Measurements from ENCODE around the gene PHOX2B.
A peak's percentile ranks its signal among the peaks of the same experiment; 100 is the strongest.
"Not testable (repeated sequence)": the region's sequence is repeated elsewhere in the genome, so short reads cannot be mapped to it uniquely, and the experiment has no call there.

PHOX2B gene

DNA sequence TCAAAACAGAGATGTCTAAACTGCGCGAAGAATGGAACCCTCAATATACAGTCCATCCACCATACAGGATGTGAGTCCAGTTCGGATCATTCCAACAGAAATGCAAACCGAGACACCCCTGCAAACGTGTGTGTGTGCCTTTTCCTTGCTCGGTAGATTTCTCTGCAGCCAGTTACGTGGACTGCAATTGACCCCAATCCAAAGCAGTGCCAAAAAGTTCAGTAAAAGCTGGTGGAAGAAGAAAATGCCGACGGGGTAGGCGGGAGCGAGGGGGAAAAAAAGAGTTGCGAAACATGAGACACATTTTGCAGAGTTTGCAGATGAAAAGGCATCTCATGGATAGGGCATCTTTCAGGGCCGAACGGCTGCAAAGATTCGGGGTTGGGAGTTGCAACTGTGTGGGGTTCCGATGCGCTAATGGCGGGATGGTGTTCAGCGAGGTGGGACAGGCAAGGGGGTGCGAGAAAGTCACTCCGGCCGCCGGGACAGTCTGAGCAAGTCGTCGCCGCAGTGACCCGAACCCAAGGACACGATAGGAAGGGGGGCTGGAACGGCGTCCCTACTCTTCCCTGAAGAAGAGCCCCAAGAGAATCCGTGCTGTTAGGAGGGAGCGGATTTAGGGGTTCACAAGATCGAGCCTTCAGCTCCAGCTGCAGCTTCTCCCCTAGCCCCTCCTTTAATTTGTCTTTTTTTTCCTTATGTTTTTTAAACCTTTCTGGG lies 3.8 kb downstream of the PHOX2B start:
- H3K4me3 ChIP-seq (replicated peaks in 1 of 2; ENCODE audit: low read depth in 2 of 2, low read length in 2 of 2): no peak overlapping the region
- TF ChIP-seq, protein P1, sequence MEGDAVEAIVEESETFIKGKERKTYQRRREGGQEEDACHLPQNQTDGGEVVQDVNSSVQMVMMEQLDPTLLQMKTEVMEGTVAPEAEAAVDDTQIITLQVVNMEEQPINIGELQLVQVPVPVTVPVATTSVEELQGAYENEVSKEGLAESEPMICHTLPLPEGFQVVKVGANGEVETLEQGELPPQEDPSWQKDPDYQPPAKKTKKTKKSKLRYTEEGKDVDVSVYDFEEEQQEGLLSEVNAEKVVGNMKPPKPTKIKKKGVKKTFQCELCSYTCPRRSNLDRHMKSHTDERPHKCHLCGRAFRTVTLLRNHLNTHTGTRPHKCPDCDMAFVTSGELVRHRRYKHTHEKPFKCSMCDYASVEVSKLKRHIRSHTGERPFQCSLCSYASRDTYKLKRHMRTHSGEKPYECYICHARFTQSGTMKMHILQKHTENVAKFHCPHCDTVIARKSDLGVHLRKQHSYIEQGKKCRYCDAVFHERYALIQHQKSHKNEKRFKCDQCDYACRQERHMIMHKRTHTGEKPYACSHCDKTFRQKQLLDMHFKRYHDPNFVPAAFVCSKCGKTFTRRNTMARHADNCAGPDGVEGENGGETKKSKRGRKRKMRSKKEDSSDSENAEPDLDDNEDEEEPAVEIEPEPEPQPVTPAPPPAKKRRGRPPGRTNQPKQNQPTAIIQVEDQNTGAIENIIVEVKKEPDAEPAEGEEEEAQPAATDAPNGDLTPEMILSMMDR (IDR thresholded peaks at IDR 0.05; ENCODE audit: low read depth, low read length): no peak
- DNase-seq (ENCODE audit: low read depth in 2 of 2): peak in 1 of 2 donors; percentile 3

DNA sequence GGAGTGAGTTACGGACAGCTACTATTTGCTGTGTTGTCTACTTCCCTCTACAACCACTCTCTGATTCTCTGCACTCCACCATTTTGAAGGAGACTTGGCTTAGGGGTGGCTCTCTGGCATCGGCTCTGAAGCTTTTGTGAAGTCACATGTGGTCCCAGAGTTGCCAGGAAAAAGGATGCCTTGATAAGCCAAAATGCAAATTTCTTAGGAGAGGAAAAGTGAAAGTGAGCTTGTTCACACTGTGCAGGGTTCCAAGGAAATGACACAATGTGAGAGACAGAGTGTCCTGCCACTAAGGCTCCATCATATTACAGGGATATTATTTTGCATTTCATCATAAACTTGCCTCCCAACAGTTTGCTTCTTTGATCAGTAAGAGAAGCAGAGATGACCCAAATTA lies 7.2 kb downstream of the PHOX2B start:
- H3K4me3 ChIP-seq (replicated peaks in 1 of 2; ENCODE audit: low read depth in 2 of 2, low read length in 2 of 2): no peak overlapping the region
- TF ChIP-seq, protein P1 (IDR thresholded peaks at IDR 0.05; ENCODE audit: low read depth, low read length): no peak

DNA sequence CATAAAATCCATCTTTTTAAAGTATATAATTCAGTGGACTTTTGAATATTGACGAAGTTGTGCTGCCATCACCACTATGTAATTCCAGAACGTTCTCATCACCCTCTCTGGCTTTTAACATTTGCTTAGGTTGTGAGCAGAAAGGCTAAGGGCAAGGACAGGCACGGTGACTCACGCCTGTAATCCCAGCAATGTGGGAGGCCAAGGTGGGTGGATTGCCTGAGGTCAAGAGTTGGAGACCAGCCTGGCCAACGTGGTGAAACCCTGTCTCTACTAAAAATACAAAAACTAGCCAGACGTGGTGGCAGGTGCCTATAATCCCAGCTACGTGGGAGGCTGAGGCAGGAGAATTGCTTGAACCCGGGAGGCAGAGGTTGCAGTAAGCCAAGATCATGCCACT lies 11.0 kb downstream of the PHOX2B start:
- not testable (repeated sequence) for DNase-seq (ENCODE audit: low read depth in 2 of 2); H3K4me3 ChIP-seq (replicated peaks in 1 of 2; ENCODE audit: low read depth in 2 of 2, low read length in 2 of 2)

More for the DNA sequence above, 7.2 kb downstream of the PHOX2B start:
- no peak for DNase-seq (ENCODE audit: low read depth in 2 of 2)

DNA sequence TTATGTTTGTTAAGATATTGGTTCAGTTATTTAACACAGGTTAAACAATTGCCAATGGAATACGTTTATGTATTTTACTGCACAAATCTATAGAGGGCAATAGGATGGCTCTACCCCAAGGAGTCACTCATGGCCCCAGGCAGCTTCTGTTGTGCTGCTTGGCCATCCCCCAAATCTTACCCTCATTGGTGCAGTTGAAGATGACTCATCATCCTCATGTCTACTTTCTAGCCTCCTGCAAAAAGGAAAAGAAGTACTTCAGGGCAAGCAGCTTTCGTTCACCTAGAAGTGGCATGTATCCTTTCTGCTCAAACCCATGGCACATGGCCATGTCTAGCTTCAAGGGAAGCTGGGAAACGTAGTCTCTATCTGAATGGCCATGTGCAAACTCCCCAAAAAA lies 14.2 kb downstream of the PHOX2B start:
- H3K4me3 ChIP-seq (replicated peaks in 1 of 2; ENCODE audit: low read depth in 2 of 2, low read length in 2 of 2): no peak overlapping the region
- DNase-seq (ENCODE audit: low read depth in 2 of 2): no peak
- TF ChIP-seq, protein P1 (IDR thresholded peaks at IDR 0.05; ENCODE audit: low read depth, low read length): no peak

DNA sequence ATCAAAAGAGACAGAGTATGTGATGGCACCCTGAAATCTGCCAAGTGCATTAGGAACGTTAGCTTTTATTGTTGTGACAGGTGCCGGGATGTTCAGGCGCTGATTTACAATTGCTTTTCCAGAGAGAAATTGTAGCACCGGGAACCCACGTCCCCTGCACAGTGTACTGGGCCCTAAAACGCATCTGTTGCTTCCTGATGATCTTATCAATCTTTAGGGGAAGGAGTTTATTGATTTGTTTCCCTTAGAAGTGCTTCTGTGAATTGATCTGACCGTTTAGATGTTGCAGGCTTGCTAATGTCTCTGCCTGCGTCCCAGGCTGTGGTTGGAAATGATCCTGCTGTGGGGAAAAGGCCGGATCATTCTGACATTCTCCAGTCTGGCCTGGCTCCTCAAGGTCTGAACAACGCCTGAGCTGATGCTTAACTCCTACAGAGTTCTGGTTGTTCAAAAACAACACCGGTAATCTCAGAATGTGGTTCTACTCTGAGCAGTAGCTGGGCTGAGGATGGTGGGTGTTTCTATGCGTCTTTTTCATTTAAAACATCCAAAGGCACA lies 16.9 kb downstream of the PHOX2B start:
- TF ChIP-seq, protein P1 (IDR thresholded peaks at IDR 0.05; ENCODE audit: low read depth, low read length): no peak
- no peak for DNase-seq (ENCODE audit: low read depth in 2 of 2)
- H3K4me3 ChIP-seq (replicated peaks in 1 of 2; ENCODE audit: low read depth in 2 of 2, low read length in 2 of 2): no peak overlapping the region

DNA sequence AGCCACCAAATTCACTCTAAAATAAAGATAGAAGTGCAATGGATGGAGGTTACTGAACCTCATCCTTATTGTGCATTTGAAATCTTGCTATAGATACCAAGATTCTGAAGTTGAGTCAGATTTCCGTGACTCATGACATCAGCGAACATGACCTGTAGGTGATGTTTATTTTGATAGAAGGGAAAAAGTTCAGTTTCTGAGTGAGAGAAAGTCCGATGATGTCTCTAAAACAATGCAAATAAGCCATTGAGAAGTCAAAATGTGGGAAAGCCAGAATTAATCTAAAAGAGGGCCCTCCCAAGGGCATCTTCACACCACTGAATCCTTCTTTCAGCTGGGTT lies 20.0 kb downstream of the PHOX2B start:
- no peak for DNase-seq (ENCODE audit: low read depth in 2 of 2)
- no peak overlapping the region for H3K4me3 ChIP-seq (replicated peaks in 1 of 2; ENCODE audit: low read depth in 2 of 2, low read length in 2 of 2)
- TF ChIP-seq, protein P1 (IDR thresholded peaks at IDR 0.05; ENCODE audit: low read depth, low read length): no peak

DNA sequence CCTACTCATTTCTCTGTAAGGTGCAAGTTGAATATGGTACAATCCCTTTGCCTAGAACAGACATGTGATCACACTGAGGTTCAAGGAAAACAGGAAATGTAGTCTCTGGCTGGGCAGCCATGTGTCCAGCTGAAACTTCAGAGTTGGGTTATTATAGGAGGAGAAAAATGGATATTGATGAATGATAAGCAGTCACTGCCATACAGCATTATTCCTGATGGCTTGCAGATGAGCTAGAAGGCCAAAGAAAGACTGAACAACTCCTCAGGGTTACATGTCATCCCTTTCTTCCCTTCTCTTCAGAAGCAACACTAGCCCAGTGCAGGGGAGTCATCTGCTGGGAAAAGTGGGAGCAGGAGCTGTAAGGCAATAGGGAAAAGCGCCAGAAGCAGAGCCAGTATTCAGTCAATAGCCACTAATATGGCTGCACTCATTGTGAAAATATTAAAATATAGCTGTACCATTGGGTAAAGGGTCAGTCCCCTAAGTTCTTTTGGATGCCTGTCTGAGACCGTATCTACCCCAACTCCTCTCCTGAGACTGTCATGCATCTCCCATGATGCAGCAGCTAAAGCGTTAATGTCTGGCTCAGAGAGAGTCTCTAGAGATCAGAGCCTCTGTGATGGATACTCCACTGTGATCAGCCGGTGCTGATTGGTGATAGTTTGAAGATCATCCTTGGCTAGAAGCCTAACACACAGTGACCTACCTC lies 20.5 kb downstream of the PHOX2B start:
- no peak overlapping the region for H3K4me3 ChIP-seq (replicated peaks in 1 of 2; ENCODE audit: low read depth in 2 of 2, low read length in 2 of 2)
- DNase-seq (ENCODE audit: low read depth in 2 of 2): no peak
- TF ChIP-seq, protein P1 (IDR thresholded peaks at IDR 0.05; ENCODE audit: low read depth, low read length): no peak

All from cardiac fibroblast (primary cell).